B cell (primary cell): ENCODE data around the gene UPB1. TPM values are rescaled to one million over a fixed set of nuclear protein-coding genes. Genes with fewer than 3 reads are reported as not detected.

Experiments used
- ATAC-seq: fragments of 200-7000 bp; cut with Tn5 transposase; one replicate; pipeline ENCODE4 v1.10.0; 2021; ENCODE audit warnings: low read depth, mild to moderate bottlenecking, moderate number of reproducible peaks, moderate library complexity
- CTCF ChIA-PET: fragments of 350-600 bp; sonication (Branson Sonifier 250); formaldehyde crosslinking; loops from one replicate; lab custom pipeline; 2021; ENCODE audit warnings: antibody characterized with exemption, inconsistent platforms; lab: Charles Lee
- POLR2A ChIA-PET: fragments of 350-600 bp; sonication (Branson Sonifier 250); formaldehyde crosslinking; loops from one replicate; lab custom pipeline; 2021; ENCODE audit warnings: antibody characterized with exemption; lab: Charles Lee
- DNase-seq: peaks from one replicate; pipeline ENCODE4 v3.0.0; 2013
- H2AFZ ChIP-seq: 2 replicates; pipeline ENCODE4 v1.6.1; 2012; ENCODE audit warnings: mild to moderate bottlenecking, low read depth, low read length; ENCODE audit not compliant: insufficient read depth, poor library complexity, severe bottlenecking
- H3K27ac ChIP-seq, 2 donors: 1 replicate in 1 of 2; 2 replicates in 1 of 2; pipeline ENCODE4 v1.5.1; 2012 to 2013; ENCODE audit warnings: low read length in 2 of 2, mild to moderate bottlenecking in 2 of 2, moderate library complexity in 1 of 2
- H3K27me3 ChIP-seq, 4 experiments: fragments of 200-600 bp in 1 of 4; sonication (generic) in 1 of 4; replicated peaks in 1 of 4; 1 replicate in 2 of 4; 2 replicates in 2 of 4; pipeline versions ENCODE4 v1.6.1 to v1.7.0; 2013 to 2016; ENCODE audit warnings: low read length in 3 of 4, mild to moderate bottlenecking in 2 of 4, mixed read lengths in 1 of 4, moderate library complexity in 1 of 4; ENCODE audit not compliant: insufficient read depth in 4 of 4, control insufficient read depth in 3 of 4; ENCODE audit errors: control extremely low read depth in 1 of 4
- H3K36me3 ChIP-seq, 2 experiments: replicated peaks in 1 of 2; 1 replicate in 1 of 2; 2 replicates in 1 of 2; pipeline versions ENCODE4 v1.6.1 to v1.7.1; 2013; ENCODE audit warnings: low read length in 1 of 2; ENCODE audit not compliant: insufficient read depth in 2 of 2, control insufficient read depth in 1 of 2; ENCODE audit errors: control extremely low read depth in 1 of 2, extremely low read depth in 1 of 2
- H3K4me1 ChIP-seq, 2 donors: fragments of 200-600 bp in 1 of 2; sonication (generic) in 1 of 2; 1 replicate in 1 of 2; 2 replicates in 1 of 2; pipeline versions ENCODE4 v1.5.1 to v1.6.1; 2013 to 2017; ENCODE audit warnings: low read length in 2 of 2; ENCODE audit not compliant: control insufficient read depth in 2 of 2, insufficient read depth in 2 of 2
- H3K4me2 ChIP-seq: replicated peaks from 2 replicates; pipeline ENCODE3; 2012; ENCODE audit warnings: mild to moderate bottlenecking, low read depth, low read length; ENCODE audit not compliant: poor library complexity, severe bottlenecking
- H3K4me3 ChIP-seq, 5 experiments: fragments of 200-600 bp in 1 of 5; sonication (generic) in 1 of 5; 1 replicate in 3 of 5; 2 replicates in 2 of 5; pipeline versions ENCODE4 v1.5.1 to v1.7.0; 2011 to 2016; ENCODE audit warnings: low read length in 4 of 5, mild to moderate bottlenecking in 4 of 5, low read depth in 2 of 5, control low read depth in 1 of 5, moderate library complexity in 1 of 5; ENCODE audit not compliant: insufficient read depth in 1 of 5; ENCODE audit errors: control extremely low read depth in 1 of 5, extremely low read depth in 1 of 5
- H3K79me2 ChIP-seq: fragments of 200-600 bp; sonication (generic); one replicate; pipeline ENCODE4 v1.6.0; 2016; ENCODE audit warnings: low read length; ENCODE audit not compliant: control insufficient read depth, insufficient read depth
- H3K9ac ChIP-seq: fragments of 200-600 bp; sonication (generic); 2 replicates; pipeline ENCODE4 v1.6.1; 2017; ENCODE audit warnings: mild to moderate bottlenecking, low read length, moderate library complexity
- H3K9me3 ChIP-seq, 3 donors: one replicate each; pipeline versions ENCODE4 v1.6.1 to v1.7.1; 2013; ENCODE audit warnings: low read length in 2 of 3; ENCODE audit not compliant: control insufficient read depth in 2 of 3, insufficient read depth in 1 of 3; ENCODE audit errors: control extremely low read depth in 1 of 3
- H4K20me1 ChIP-seq: 2 replicates; pipeline ENCODE4 v1.6.0; 2012; ENCODE audit warnings: mild to moderate bottlenecking, low read length; ENCODE audit not compliant: insufficient read depth, control insufficient read depth, poor library complexity, severe bottlenecking
- H3K27ac Mint-ChIP-seq: one replicate; pipeline ENCODE4 v1.8.0; 2021; ENCODE audit warnings: mixed read lengths
- H3K27me3 Mint-ChIP-seq: one replicate; pipeline ENCODE4 v1.8.0; 2021; ENCODE audit warnings: mixed read lengths
- H3K4me1 Mint-ChIP-seq: one replicate; pipeline ENCODE4 v1.8.0; 2021; ENCODE audit warnings: mixed read lengths
- H3K4me3 Mint-ChIP-seq: one replicate; pipeline ENCODE4 v1.8.0; 2021; ENCODE audit warnings: mixed read lengths
- H3K9me3 Mint-ChIP-seq: one replicate; pipeline ENCODE4 v1.8.0; 2022; ENCODE audit warnings: mixed read lengths; ENCODE audit not compliant: insufficient read depth
- CTCF ChIP-seq: fragments of 200-600 bp; IDR thresholded peaks from one replicate; pipeline ENCODE4 v1.8.0; 2022; ENCODE audit warnings: antibody characterized with exemption, mild to moderate bottlenecking
- EZH2 ChIP-seq: IDR thresholded peaks from 2 replicates; pipeline ENCODE4 v1.6.1; 2012; ENCODE audit warnings: borderline replicate concordance, low read depth, mild to moderate bottlenecking, moderate library complexity, low read length; ENCODE audit not compliant: insufficient read depth, poor library complexity, severe bottlenecking
- WGBS: methylation state at CpG from one replicate; pipeline ENCODE4 v1.1.5; 2013; ENCODE audit warnings: missing lambda C conversion rate; ENCODE audit not compliant: insufficient coverage; 5-methylcytosine and 5-hydroxymethylcytosine counted together
- intact Hi-C: fragments of 100-400 bp; cut with micrococcal nuclease; formaldehyde crosslinking; loops from one replicate; pipeline ENCODE4 v1.10.0; 2022
- polyA plus RNA-seq: library from polyadenylated mRNA; depleted of rRNA; stranded (reverse); fragments of >200 nt; gene quantifications from 2 replicates; pipeline ENCODE4 v1.2.3, GENCODE V29; 2012
- total RNA-seq, 2 donors: library from RNA; stranded (reverse); fragments of 120-200 nt in 1 of 2; gene quantifications; 1 replicate in 1 of 2; 2 replicates in 1 of 2; pipeline versions ENCODE4 v1.2.3 to v1.2.4, GENCODE V29; 2013 to 2022

Gene UPB1
- total and polyA plus RNA-seq, 2 donors (not counting 1 experiment from before 2014, with no cell fraction given), result 1.2 to 4.0 TPM

- no peak overlapping the region for H2AFZ ChIP-seq
- H3K27me3 ChIP-seq, result no peaks in the 10 kb centered on the region
- TF ChIP-seq CTCF (no peak), EZH2 (no peak)
- H4K20me1 ChIP-seq, result no peaks in the 10 kb centered on the region
- H3K9me3 ChIP-seq, result no peaks in the 10 kb centered on the region
- ChIA-PET CTCF (interaction anchor here (1.0 to 8.2 kb wide), 7 partner anchors 18 to 201 kb away, joined by 3 to 157 read pairs (median 8); partner anchors contain the start of gene ADORA2A), POLR2A (no interaction called here)
- H3K4me2 ChIP-seq, result no peak overlapping the region
- intact Hi-C loops, result no loop called here
- Mint-ChIP-seq H3K27ac (no peak overlapping the region), H3K4me3 (no peak overlapping the region), H3K27me3 (peaks cover 2% of the 10 kb centered on the region), H3K4me1 (peaks cover 18% of the 10 kb centered on the region), H3K9me3 (no peaks in the 10 kb centered on the region)
- no peaks in the 10 kb centered on the region for H3K36me3 ChIP-seq
- ATAC-seq (no peak), DNase-seq (no peak)
- no CpG with 5 or more reads among the region's 2 CpGs for WGBS
- no peak overlapping the region for H3K4me3 ChIP-seq
- no peak overlapping the region for H3K9ac ChIP-seq
- H3K79me2 ChIP-seq, result peaks cover 5% of the 10 kb centered on the region
- peaks cover 12 to 16% of the 10 kb centered on the region in 2 donors for H3K4me1 ChIP-seq
- no peak overlapping the region for H3K27ac ChIP-seq
Measured at GRCh38 chr22:24523873-24524272, 28.7 kb downstream of the UPB1 start.

GRCh38 chr22:24525416-24526037, 30.4 kb downstream of the UPB1 start:
- WGBS, result 2% methylated on average over 11 of the region's 12 CpGs
- Histone ChIP-seq H3K9ac (no peak overlapping the region), H3K36me3 (no peaks in the 10 kb centered on the region), H3K27ac (no peak overlapping the region), H2AFZ (peak overlapping the region; percentile 74), H4K20me1 (no peaks in the 10 kb centered on the region), H3K27me3 (no peaks in the 10 kb centered on the region), H3K9me3 (no peaks in the 10 kb centered on the region), H3K4me2 (peak overlapping the region; percentile 51), H3K4me1 (peaks cover 12 to 16% of the 10 kb centered on the region in 2 donors), H3K4me3 (no peak overlapping the region), H3K79me2 (peaks cover 5% of the 10 kb centered on the region)
- DNase-seq (peak; percentile 86), ATAC-seq (peak; percentile 93)
- CTCF ChIA-PET, result interaction anchor here (0.8 to 8.2 kb wide), 13 partner anchors 14 to 509 kb away, joined by 3 to 157 read pairs (median 6); partner anchors contain the start of gene ADORA2A
- POLR2A ChIA-PET, result interaction anchor here (0.6 kb wide), 1 partner anchor 32 kb away, joined by 8 read pairs; no protein-coding TSS in a partner anchor
- Mint-ChIP-seq H3K4me1 (peaks cover 17% of the 10 kb centered on the region), H3K4me3 (no peak overlapping the region), H3K27ac (peak overlapping the region; percentile 16), H3K27me3 (no peaks in the 10 kb centered on the region), H3K9me3 (no peaks in the 10 kb centered on the region)
- TF ChIP-seq EZH2 (no peak), CTCF (peak; percentile 84)
- intact Hi-C loops, result loop anchor here (1.0 to 5.0 kb wide), 3 partner anchors 38 to 200 kb away; no protein-coding TSS in a partner anchor
